ENCODE measurements around the gene MYOF.

The MYOF gene

GRCh38 chr10:93465806-93466675 lies 16.1 kb downstream of the MYOF start:
- TF ChIP-seq CTCF (conservative IDR thresholded peaks at IDR 0.05; ENCODE audit: low read depth), result no peak
- peak; percentile 96 for DNase-seq (ENCODE audit: low spot score)
- peak overlapping the region; percentile 99 for H3K27ac ChIP-seq
- CTCF ChIA-PET, result interaction anchor here (0.7 to 1.6 kb wide), 3 partner anchors 16 to 90 kb away, joined by 3 to 7 read pairs (median 3); partner anchors contain the start of gene MYOF
- POLR2A ChIA-PET (ENCODE audit: low non-redundant PET), result interaction anchor here (0.9 to 1.2 kb wide), 2 partner anchors 9 to 16 kb away, joined by 3 read pairs; partner anchors contain the start of gene MYOF

- ChIA-PET POLR2A (ENCODE audit: low non-redundant PET) (no interaction called here), CTCF (interaction anchor here (0.6 kb wide), 2 partner anchors 32 to 1038 kb away, joined by 5 read pairs; no protein-coding TSS in a partner anchor)
- DNase-seq (ENCODE audit: low spot score), result no peak
- no peak for TF ChIP-seq CTCF (conservative IDR thresholded peaks at IDR 0.05; ENCODE audit: low read depth)
- peak overlapping the region; percentile 99 for H3K27ac ChIP-seq
These were observed 17.3 kb downstream of the MYOF start for GRCh38 chr10:93464776-93465388.

GRCh38 chr10:93463723-93464476 lies 18.2 kb downstream of the MYOF start:
- no peak for TF ChIP-seq CTCF (conservative IDR thresholded peaks at IDR 0.05; ENCODE audit: low read depth)
- H3K27ac ChIP-seq, result peak overlapping the region; percentile 99
- no peak for DNase-seq (ENCODE audit: low spot score)
- POLR2A ChIA-PET (ENCODE audit: low non-redundant PET), result interaction anchor here (0.6 kb wide), 1 partner anchor 94 kb away, joined by 3 read pairs; no protein-coding TSS in a partner anchor
- CTCF ChIA-PET, result interaction anchor here (0.5 kb wide), 1 partner anchor 11 kb away, joined by 5 read pairs; no protein-coding TSS in a partner anchor

GRCh38 chr10:93462881-93463280 lies 19.3 kb downstream of the MYOF start:
- ChIA-PET POLR2A (ENCODE audit: low non-redundant PET) (interaction anchor here (0.7 kb wide), 2 partner anchors 69 to 847 kb away, joined by 3 to 4 read pairs; no protein-coding TSS in a partner anchor), CTCF (interaction anchor here (0.7 to 0.8 kb wide), 3 partner anchors 10 to 21 kb away, joined by 3 to 7 read pairs (median 4); partner anchors contain the start of gene MYOF)
- peak overlapping the region; percentile 99 for H3K27ac ChIP-seq
- peak; percentile 61 for DNase-seq (ENCODE audit: low spot score)
- TF ChIP-seq CTCF (conservative IDR thresholded peaks at IDR 0.05; ENCODE audit: low read depth), result no peak

GRCh38 chr10:93462371-93462770 lies 19.8 kb downstream of the MYOF start:
- TF ChIP-seq CTCF (conservative IDR thresholded peaks at IDR 0.05; ENCODE audit: low read depth), result no peak
- ChIA-PET CTCF (interaction anchor here (0.7 to 1.4 kb wide), 6 partner anchors 9 to 85 kb away, joined by 3 to 7 read pairs (median 4); partner anchors contain the start of gene MYOF), POLR2A (ENCODE audit: low non-redundant PET) (interaction anchor here (0.7 kb wide), 2 partner anchors 68 to 846 kb away, joined by 3 to 4 read pairs; no protein-coding TSS in a partner anchor)
- no peak for DNase-seq (ENCODE audit: low spot score)
- H3K27ac ChIP-seq, result peak overlapping the region; percentile 99
